Muscle of arm (tissue), 12 donors: ENCODE measurements around the gene BCLAF3. TPM values are rescaled to one million over a fixed set of nuclear protein-coding genes. Genes with fewer than 3 reads are reported as not detected.
A peak's percentile ranks its signal among the peaks of the same experiment; 100 is the strongest.

Source experiments
- DNase-seq: peaks from one replicate; pipeline ENCODE4 v3.0.0-alpha.2; 2013
- polyA plus RNA-seq, 12 donors: library from polyadenylated mRNA; unstranded; fragments of 120-200 nt; gene quantifications; one replicate each; pipeline ENCODE4 v1.2.1, GENCODE V29; 2013; ENCODE audit not compliant: insufficient read length in 12 of 12

The BCLAF3 gene
- polyA plus RNA-seq, 12 donors = 6.3 to 20.2 (median 8.7) TPM; not detected in 1

- DNase-seq = no peak
Measured at GRCh38 chrX:19968276-19968675, 22.6 kb downstream of the BCLAF3 start.

- no peak for DNase-seq
Measured at GRCh38 chrX:19966056-19966455, 24.8 kb downstream of the BCLAF3 start.

GRCh38 chrX:19964017-19964710, 26.7 kb downstream of the BCLAF3 start:
- no peak for DNase-seq

- DNase-seq = no peak
Measured at GRCh38 chrX:19960913-19961312, 29.9 kb downstream of the BCLAF3 start.

- no peak for DNase-seq
Measured at GRCh38 chrX:19958552-19959486, 32.0 kb downstream of the BCLAF3 start.

- peak; percentile 9 for DNase-seq
Measured at GRCh38 chrX:19956923-19957322, 33.9 kb downstream of the BCLAF3 start.

GRCh38 chrX:19956306-19956705, 34.6 kb downstream of the BCLAF3 start:
- peak; percentile 22 for DNase-seq

GRCh38 chrX:19955306-19955705, 35.6 kb downstream of the BCLAF3 start:
- peak; percentile 18 for DNase-seq

- DNase-seq = no peak
Measured at GRCh38 chrX:19954335-19955096, 36.3 kb downstream of the BCLAF3 start.

- no peak for DNase-seq
Measured at GRCh38 chrX:19953145-19953544, 37.7 kb downstream of the BCLAF3 start.

- DNase-seq = no peak
Measured at GRCh38 chrX:19949340-19949739, 41.5 kb downstream of the BCLAF3 start.

- DNase-seq = no peak
Measured at GRCh38 chrX:19947612-19948011, 43.2 kb downstream of the BCLAF3 start.

Other genes with a start within 250 kb of the BCLAF3 start
- gene SH3KBP1, start 103.5 kb downstream of the BCLAF3 start, polyA plus RNA-seq = 10 to 100 TPM in 11 of 12 donors, not detected in 1; 15.2 to 49.1 (median 21.9) TPM
- 1 to 10 TPM in 2 of 12 donors, under 1 TPM in 8, not detected in 2; 0.36 to 2.0 (median 0.49) TPM for gene MAP7D2, start 125.8 kb upstream of the BCLAF3 start, polyA plus RNA-seq
- 100 to 1,000 TPM in 2 of 12 donors, 10 to 100 TPM in 9, not detected in 1; 53.7 to 112 (median 87.9) TPM for gene EIF1AX, start 150.8 kb upstream of the BCLAF3 start, polyA plus RNA-seq